Epithelial cell of umbilical artery (primary cell): ENCODE results near the gene OGFOD2. TPM values are rescaled to one million over a fixed set of nuclear protein-coding genes. Genes with fewer than 3 reads are reported as not detected.

Experiments used
- total RNA-seq: library from RNA; depleted of rRNA; stranded (reverse); fragments of >200 nt; gene quantifications from 2 replicates; pipeline ENCODE4 v1.2.3, GENCODE V29; 2014

Gene OGFOD2
- 8.8 and 11.4 TPM in 2 replicates for total RNA-seq

DNA sequence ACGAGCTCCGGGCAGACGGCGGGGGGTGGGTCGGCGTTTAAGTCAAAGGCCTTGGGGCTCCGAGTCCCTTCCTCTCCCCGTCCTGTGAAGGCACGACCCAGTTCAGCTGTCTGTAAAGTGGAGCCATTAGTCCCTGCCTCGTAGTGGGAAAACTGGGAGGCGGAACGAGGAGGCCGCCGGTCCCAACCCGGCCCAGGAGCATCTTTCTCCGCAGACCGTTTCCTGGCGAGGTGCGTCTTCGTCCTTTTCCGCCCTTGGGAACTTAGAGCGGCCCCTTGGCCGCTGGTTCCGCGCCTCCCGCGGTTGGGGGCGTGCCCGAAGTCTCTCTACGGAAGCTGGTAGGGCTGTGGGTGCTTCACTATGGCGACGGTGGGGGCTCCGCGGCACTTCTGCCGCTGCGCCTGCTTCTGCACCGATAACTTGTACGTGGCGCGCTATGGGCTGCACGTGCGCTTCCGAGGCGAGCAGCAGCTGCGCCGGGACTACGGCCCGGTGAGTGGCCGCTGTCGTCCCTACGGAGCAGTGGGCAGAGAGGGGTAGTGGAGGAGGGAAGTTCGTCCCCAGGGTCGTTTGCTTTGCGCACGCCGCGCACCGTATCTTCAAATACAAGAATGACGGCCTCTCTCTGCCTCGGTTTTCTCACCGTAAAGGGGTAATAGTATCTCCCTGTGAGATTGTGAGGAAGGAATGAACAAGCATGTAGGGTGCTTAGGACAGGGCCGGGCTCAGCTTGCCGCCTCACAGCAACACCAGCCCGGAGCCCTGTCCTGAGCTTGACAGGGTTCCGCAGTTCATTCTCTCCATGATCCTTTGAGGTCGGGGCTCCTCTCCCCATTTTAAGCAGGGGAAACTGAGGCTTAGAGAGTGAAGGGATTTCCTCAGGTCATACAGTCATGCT is at the start of gene OGFOD2:
Gene OGFOD2 (plus strand): TSS at position 353 of the 898 bp plus-strand sequence. CDS start 8 bp downstream, at position 361.

DNA sequence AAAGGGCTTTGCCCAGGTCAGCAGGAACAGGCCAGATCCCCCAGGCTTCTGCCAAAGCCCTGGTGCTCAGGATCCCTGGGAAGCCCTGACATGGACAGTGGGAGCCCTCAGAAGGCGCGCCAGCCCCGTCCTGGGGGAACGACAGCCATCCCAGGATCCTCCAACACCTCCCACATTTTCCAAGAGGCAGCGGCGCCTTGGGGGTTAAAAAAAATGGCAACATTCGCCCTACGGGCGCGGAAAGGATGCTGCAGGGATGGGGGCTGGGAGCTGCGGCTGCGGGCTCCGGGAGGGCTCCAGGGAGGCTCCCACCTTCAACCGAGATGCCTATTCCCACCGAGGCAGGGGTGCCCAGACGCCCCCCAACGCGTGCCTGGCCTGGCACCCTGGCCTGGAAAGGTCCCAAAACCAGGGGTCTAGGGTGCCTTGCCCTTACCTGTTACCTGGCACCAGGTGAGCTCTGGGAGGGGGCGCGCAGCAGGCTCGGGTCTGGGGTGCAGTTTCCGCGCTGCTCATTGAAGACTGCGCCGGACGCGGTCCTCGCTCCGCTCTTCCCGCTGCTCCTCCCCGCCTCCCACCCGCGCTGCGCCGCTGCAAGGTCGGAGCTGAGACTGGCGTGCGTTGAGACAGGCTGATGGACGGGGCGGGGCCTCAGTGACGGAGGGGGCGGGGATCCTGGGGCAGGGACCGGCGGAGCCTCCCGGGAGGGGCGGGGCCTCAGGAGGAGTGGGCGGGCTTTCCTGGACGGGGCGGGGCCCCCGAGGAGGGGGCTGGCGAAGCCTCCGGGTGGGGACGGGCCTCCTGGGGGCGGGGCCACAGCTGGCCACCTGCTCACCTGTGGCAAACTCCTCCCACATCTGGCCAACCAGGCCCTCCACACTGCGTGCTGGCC is 8.9 kb upstream of the OGFOD2 start, which contains the start of gene ABCB9:
Gene ABCB9 (minus strand): TSS at position 613 of the 892 bp plus-strand sequence. CDS start 6,228 bp downstream, outside the sequence.

DNA sequence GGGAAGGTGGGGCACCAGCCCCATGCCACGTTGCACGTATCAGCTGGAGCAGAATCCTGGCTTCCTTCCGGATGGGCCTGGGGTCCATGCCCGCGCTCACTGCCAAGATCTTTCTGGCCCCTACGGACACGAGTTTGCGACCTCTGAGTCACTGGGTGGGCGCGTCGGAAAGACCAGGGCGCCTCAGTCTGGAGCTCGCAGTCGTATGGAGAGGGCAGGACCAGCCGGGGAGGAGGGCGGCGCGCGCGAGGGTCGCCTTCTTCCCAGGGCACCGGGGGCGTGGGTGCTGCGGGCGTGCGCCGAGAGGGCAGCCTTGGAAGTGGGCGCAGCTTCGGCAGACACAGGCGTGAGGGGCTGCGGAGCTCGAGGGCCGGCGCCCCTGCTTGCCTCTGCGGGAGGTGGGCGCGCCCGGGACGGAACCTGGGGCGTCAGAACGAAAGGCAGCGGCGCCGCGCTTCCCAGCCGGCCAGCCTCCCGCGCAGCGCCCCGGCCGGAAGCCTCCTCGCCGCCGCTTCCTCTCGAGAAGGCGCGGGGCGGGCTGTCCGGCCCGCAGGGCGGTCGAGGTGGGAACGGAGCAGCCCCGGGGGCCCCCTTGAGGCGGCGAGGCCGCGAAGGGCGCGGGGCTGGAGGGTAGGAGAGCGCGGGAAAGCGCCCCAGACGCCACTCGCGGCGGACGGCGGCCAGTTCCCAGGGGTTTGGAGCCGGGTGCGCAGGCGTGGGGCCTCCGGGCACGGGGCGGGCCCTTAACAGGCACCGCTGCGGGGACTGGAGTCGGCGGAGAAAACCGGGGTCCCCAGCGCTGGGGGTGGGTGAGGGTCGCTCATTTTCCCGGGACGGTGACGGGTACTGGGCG is 5.4 kb downstream of the OGFOD2 start, which contains the start of gene ARL6IP4:
Gene ARL6IP4 (plus strand): TSS at position 499 of the 853 bp plus-strand sequence. CDS start 459 bp downstream, outside the sequence.

Other genes starting within 250 kb of the OGFOD2 start
- gene HCAR1, start 244.4 kb upstream of the OGFOD2 start, total RNA-seq = not detected in 2 replicates
- 35.1 and 45.4 TPM in 2 replicates for gene DENR, start 222.4 kb upstream of the OGFOD2 start, total RNA-seq
- gene CCDC62, start 200.7 kb upstream of the OGFOD2 start, total RNA-seq = 0.30 and 0.65 TPM in 2 replicates
- gene HIP1R, start 139.8 kb upstream of the OGFOD2 start, total RNA-seq = 121 and 122 TPM in 2 replicates
- gene VPS37B, start 79.1 kb upstream of the OGFOD2 start, total RNA-seq = 14.3 and 17.9 TPM in 2 replicates
- 4.4 and 7.5 TPM in 2 replicates for gene ABCB9, start 8.8 kb upstream of the OGFOD2 start, total RNA-seq
- gene ARL6IP4, start 5.4 kb downstream of the OGFOD2 start, total RNA-seq = 227 and 297 TPM in 2 replicates
- gene PITPNM2, start 175.8 kb downstream of the OGFOD2 start, total RNA-seq = 2.6 and 3.6 TPM in 2 replicates